Left cardiac atrium (tissue), 4 donors: ENCODE results near the gene CREBBP. TPM values are rescaled to one million over a fixed set of nuclear protein-coding genes. Genes with fewer than 3 reads are reported as not detected.
A peak's percentile ranks its signal among the peaks of the same experiment; 100 is the strongest.

ENCODE experiments used
- ATAC-seq, 2 donors: fragments of 200-7000 bp; cut with Tn5 transposase; one replicate each; pipeline ENCODE4 v1.9.1; 2020; ENCODE audit warnings: mild to moderate bottlenecking in 2 of 2, moderate library complexity in 2 of 2
- DNase-seq: peaks from one replicate; pipeline ENCODE4 v3.0.0-alpha.2; 2020
- intact Hi-C, 2 donors: fragments of 100-400 bp; cut with DNase I; formaldehyde crosslinking; loops; one replicate each; pipeline versions ENCODE4 v1.14.1 to v1.15.1; 2022 to 2023
- total RNA-seq, 2 donors: library from RNA; stranded (reverse); fragmentation: NEBNext Ultra II Directional; extraction: Animal tissue kit (Norgen Biotek cat#: 25700); gene quantifications; one replicate each; pipeline ENCODE4 v1.2.1, GENCODE V29; 2021
- donor health status: DM: no; HTN: yes; CAD: no.
- donor health status: DM: no; HTN: yes; CAD: no; lungs with severe emphysema.
- donor health status: DM: yes; HTN: yes; CAD: no.
- donor health status: Dilated cardiomyopathy.

Gene CREBBP
- total RNA-seq, 2 donors from 2014 or later: 39.0 to 39.3 TPM

DNA sequence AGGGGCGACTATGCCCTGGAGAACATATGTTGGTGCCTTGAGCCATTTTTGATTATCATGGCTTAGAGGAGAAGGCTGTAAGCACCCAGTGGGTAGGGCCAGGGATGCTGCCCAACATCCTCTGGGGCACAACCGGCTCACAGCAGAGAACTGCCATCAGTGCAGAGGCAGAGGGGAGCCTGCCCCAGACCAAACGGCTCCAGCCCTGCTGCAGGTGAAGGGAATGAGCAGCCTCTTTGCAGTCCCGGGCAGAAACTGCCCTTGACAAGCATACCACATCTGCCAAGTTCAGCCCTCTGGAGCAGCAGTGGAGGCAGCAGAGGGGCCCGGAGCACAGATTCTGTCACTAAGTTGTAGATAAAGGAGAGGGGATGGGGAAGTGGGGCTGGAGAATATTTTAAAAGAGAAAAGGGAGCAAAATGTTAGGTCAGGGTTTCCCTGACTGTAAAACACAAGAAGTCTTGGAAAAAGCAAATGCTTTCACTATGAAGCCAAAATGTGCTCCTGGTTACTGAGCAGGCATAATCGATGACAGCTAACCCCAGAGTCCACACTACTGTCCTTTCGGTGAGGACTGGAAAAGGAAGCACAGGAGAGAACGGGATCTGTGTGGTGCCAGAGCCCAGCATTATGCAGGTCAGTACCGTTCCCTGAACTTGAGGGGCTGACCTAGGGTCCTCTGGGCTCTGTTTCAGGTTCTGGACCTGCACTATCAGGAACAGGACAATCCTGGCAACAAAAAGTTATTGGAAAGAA is 72.0 kb downstream of the CREBBP start:
- ATAC-seq (no peak), DNase-seq (no peak)
- intact Hi-C loops: no loop called here

- intact Hi-C loops: no loop called here
- no peak for ATAC-seq
Measured at GRCh38 chr16:3807425-3808123, 72.9 kb downstream of the CREBBP start.

DNA sequence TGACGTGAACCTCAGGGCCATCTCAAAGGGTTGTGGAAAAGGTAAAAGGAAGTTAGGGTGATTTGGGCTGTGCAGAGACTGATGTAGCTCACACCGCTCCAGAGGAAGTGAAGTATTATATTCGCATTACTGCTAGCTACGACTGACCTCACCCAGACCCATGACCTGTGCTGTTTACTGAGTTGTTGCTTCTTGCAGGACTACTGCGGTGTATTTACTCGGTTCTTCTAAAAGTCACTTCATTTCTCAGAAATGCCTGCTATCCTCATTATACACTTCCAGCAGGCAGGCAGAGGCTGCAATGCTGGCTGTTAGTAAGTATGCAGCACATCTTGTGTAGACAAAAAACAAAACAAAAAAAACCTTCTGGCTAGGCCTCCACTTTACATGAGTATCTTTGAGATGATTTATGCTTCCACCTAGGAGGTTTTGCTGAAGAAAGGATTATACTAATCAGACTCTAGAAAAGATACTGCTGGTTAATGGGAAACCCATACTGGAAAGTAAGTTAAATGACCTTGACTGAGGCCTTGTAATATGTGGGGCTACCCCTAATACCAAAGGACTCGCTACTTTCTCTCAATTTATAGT is 76.0 kb downstream of the CREBBP start:
- no peak for DNase-seq
- ATAC-seq: peak in 1 of 2 donors; percentile 12
- intact Hi-C loops: no loop called here

More at GRCh38 chr16:3807425-3808123, 72.9 kb downstream of the CREBBP start:
- no peak for DNase-seq

DNA sequence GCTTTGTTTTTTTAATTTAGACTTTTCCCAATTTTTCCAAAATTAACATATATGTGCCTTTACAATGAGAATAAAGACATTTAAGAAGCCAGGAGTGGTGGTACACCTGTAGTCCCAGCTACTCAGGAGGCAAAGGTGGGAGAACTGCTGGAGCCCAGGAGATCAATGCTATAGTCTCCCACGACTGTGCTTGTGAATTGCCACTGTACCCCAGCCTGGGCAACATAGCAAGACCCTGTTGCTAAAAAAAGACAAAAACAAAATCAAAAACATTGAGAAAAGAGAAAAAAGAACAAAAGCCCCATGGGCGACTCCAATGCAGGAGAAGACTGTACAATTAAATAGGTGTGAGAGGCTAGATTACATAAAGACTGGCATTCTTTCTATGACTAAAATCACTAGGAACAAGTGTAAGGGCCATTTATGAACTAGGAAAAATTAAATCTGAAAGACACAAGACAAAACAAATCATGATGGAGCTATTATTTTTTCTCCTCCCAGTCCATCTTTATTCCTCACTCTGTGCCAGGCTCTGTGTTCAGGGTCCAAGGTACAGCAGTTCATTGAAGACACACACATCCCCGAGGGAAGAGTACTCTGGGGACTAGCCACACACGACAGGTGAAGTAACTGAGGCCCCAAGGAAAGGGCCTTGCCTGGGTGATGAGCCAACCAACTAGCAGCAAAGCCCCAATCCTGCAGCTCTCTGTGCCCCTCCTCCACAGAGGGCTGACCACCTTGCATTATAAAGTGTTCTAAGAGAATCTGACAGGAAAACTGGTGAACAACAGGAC is 79.8 kb downstream of the CREBBP start:
- intact Hi-C loops: no loop called here
- ATAC-seq (no peak), DNase-seq (no peak)

DNA sequence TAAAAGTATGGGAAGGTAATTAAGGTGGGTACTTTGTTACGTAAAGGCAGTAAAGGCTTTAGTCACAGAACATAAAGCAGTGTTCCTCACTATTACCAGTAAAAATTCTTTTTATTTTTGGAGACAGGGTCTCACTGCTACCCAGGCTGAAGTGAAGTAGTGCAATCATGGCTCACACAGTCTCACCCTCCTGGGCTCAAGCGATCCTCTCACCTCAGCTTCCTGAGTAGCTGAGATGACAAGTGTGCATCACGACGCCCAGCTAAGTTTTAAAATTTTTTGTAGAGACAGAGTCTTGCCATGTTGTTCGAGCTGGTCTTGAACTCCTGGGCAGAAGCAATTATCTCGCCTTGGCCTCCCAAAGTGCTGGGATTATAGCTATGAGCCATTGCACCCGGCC is 80.5 kb downstream of the CREBBP start:
- no peak for ATAC-seq
- intact Hi-C loops: no loop called here

GRCh38 chr16:3799354-3799753 is 81.2 kb downstream of the CREBBP start:
- no peak for ATAC-seq
- intact Hi-C loops: no loop called here
- no peak for DNase-seq

More for the DNA sequence above, 80.5 kb downstream of the CREBBP start:
- DNase-seq: no peak

- no peak for DNase-seq
- no peak for ATAC-seq
- intact Hi-C loops: no loop called here
Measured at GRCh38 chr16:3798838-3799237, 81.7 kb downstream of the CREBBP start.

DNA sequence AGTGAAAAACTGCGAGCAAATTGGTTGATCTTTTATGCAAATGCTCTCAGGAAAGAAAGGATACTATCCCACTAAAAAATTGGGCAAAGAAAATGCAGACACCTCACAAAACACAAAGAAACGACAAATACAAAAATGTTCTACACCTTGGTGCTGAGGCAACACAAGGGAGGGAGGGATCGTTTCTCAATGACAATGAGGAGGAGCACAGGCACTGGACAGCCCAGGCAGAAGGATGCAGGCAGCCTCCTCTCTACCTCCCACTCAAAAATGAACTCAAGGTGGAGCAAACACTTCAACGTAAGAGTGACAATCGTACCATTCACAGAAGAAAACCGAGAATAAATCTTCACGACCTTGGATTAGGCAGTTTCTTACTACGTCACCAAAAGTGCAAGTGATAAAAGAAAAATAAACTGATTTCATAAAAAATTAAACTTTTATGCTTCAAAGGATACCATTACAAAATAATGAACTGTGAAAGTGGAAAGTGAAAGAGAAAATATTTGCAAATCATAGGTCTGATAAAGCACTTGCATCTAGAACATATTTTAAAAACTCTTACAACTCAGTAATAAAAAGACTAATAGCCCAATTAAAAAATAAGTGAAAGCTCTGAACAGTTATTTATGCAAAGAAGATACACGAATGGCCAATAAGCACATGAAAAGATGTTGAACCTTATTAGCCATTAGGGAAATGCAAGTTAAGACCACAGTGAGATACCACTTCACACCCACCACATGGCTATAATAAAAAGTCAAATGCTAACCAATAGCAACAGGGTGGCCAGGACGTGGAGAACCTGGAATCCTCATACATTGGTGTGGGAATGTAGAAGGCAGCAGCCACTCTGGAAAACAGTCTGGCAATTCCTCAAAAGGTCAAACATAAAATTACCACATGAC is 82.4 kb downstream of the CREBBP start:
- no peak for DNase-seq
- ATAC-seq: peak in 1 of 2 donors; percentile 41
- intact Hi-C loops: no loop called here

DNA sequence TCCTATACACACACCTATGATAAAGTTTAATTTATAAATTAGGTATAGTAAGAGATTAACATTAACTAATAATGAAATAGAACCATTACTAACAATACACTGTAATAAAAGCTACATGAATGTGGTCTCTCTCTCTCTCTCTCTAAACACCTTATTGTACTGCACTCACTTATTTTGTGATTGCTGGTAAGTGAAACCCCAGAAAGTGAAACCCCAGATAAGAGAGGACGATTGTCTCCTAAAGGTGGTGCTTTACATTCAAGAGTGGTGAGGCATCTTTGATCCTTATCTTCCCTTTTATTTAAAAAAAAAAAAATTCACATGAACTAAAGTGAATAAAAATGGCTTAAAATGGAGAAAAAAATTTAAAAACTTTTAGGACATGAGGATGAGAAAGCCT is 83.0 kb downstream of the CREBBP start:
- no peak for ATAC-seq
- intact Hi-C loops: no loop called here
- DNase-seq: no peak

GRCh38 chr16:3793161-3793576 is 87.3 kb downstream of the CREBBP start:
- intact Hi-C loops: loop anchor here in 1 of 2 donors (5.0 kb wide), 1 partner anchor 79 kb away; no protein-coding TSS in a partner anchor
- ATAC-seq (peak; percentile 82 to 83), DNase-seq (peak; percentile 69)

- intact Hi-C loops: loop anchor here in 1 of 2 donors (5.0 kb wide), 1 partner anchor 80 kb away; no protein-coding TSS in a partner anchor
- ATAC-seq: peak in 1 of 2 donors; percentile 8
- DNase-seq: no peak
Measured at GRCh38 chr16:3792472-3793012, 88.0 kb downstream of the CREBBP start.

DNA sequence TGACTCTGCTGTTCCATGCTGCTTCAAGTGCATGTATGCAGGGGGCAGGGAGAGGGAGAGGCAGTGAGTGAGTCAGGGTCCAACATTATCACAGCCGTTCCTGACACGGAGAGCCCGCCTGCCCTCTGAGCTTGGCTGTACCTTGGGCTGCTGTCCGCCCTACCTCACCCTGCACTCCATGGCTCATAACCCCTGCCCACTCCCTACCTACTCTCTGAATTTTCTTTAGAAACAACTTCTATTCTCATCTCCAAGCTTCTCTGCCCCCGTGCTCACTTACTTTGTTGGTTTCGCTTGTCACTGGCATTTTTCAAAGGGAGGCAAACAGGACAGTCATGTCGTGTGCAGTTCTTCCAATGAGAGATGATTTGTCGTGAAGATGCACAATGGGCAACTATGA is 88.8 kb downstream of the CREBBP start:
- intact Hi-C loops: loop anchor here in 1 of 2 donors (5.0 kb wide), 1 partner anchor 81 kb away; no protein-coding TSS in a partner anchor
- DNase-seq: no peak
- ATAC-seq: peak in 1 of 2 donors; percentile 44

DNA sequence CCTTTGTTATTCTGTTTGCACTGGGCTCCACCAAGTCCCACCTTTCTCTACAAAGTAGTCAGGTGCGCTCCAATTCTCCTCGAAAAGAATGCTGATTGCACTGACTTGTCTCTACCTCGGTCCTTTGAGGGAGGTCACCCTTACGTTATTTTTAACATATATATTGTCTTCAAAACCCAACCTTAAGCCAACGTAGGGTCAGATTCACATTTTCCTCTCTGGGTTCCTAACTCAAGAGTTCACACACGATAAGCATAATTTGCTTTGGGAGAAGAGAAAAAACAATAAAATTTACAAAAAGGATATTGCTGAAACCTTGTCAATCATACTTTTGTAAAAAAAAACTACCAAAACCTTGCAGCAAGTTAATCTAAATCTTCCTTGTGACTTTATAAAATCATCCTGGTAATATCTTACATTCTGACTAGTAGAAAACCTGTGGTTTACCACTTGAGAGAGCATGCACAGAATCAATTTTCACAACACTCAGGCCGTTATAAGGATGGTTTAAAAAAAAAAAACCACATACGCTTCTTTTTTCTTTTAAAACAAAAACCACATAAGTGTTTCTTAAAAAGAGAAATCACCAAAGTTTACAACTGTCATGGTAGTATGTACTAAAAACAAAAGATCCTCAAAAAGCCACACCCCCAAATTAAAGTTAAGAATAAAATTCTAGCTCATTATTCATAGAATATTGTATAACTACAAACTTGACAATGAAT is 91.0 kb downstream of the CREBBP start:
- no peak for DNase-seq
- intact Hi-C loops: loop anchor here (5.0 to 10.0 kb wide), 2 partner anchors 83 to 85 kb away; no protein-coding TSS in a partner anchor
- no peak for ATAC-seq

DNA sequence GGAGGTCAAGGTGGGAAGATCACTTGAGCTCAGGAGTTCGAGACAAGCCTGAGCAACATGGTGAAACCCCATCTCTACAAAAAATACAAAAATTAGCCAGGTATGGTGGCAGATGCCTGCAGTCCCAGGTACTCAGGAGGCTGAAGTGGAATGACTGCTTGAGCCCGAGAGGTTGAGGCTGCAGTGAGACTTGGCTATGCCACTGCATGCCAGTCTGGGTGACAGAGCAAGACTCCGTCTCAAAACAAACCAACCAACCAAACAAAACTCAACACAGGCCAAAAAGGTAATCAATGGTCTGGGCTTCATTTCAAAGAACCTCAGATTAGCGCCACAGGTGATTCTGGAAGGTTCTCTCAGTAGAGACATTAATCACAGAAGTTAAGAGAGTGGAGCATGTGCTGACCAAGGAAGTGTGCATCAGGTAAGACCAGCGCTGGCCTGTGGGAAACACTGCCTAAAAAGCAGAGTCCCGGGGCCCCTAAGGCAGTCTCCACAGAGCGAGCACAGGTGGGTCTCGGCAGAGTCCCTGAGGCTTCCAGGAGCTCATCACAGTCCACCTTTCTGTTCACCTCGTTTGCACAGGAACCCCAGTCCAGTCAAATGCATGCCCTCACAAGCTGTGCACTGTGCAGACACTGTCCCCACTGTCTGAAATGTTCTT is 91.7 kb downstream of the CREBBP start:
- intact Hi-C loops: loop anchor here in 1 of 2 donors (10.0 kb wide), 1 partner anchor 86 kb away; no protein-coding TSS in a partner anchor
- DNase-seq: no peak

GRCh38 chr16:3787924-3788661 is 92.4 kb downstream of the CREBBP start:
- ATAC-seq: no peak
- no peak for DNase-seq
- intact Hi-C loops: loop anchor here in 1 of 2 donors (10.0 kb wide), 1 partner anchor 87 kb away; no protein-coding TSS in a partner anchor

More for the DNA sequence above, 91.7 kb downstream of the CREBBP start:
- no peak for ATAC-seq

- ATAC-seq (no peak), DNase-seq (no peak)
- intact Hi-C loops: loop anchor here in 1 of 2 donors (10.0 kb wide), 1 partner anchor 89 kb away; no protein-coding TSS in a partner anchor
Measured at GRCh38 chr16:3785413-3785812, 95.1 kb downstream of the CREBBP start.
